GM06990 (cell line): ENCODE data around the gene OXLD1.

Experiments
- DNase-seq: peaks from one replicate; pipeline ENCODE4 v3.0.0-alpha.2; 2011; ENCODE audit not compliant: insufficient read length; ENCODE audit errors: extremely low read depth
- H3K27me3 ChIP-seq: replicated peaks from 2 replicates; pipeline ENCODE4 v1.6.0; 2011; ENCODE audit warnings: low read length; ENCODE audit not compliant: control insufficient read depth, insufficient read depth
- H3K36me3 ChIP-seq: 2 replicates; pipeline ENCODE4 v1.5.1; 2011; ENCODE audit warnings: low read length; ENCODE audit not compliant: control insufficient read depth, insufficient read depth
- H3K4me3 ChIP-seq: replicated peaks from 2 replicates; pipeline ENCODE4 v1.5.1; 2011; ENCODE audit warnings: low read depth, mild to moderate bottlenecking, control low read depth, low read length
- TF ChIP-seq, protein P1 (sequence below): IDR thresholded peaks from 2 replicates; pipeline ENCODE4 v1.5.1; 2011; ENCODE audit warnings: low read length, control low read depth, mild to moderate bottlenecking, inconsistent platforms; ENCODE audit not compliant: insufficient read depth, poor library complexity, severe bottlenecking

The OXLD1 gene

DNA sequence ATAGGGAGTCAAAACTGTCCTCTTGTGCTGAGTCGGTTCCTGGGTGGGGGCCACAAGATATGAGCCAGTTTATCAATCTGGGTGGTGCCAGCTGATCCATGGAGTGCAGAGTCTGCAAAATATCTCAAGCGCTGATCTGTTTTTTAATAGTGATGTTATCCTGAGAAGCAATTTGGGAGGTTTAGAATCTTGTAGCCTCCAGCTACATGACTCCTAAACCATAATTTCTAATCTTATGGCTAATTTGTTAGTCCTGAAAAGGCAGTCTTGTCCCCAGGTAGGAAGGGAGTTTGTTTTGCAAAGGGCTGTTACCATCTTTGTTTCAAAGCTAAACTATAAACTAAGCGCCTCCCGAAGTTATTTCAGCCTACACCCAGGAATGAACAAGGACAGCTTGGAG lies 27.7 kb downstream of the OXLD1 start:
- TF ChIP-seq, protein P1, sequence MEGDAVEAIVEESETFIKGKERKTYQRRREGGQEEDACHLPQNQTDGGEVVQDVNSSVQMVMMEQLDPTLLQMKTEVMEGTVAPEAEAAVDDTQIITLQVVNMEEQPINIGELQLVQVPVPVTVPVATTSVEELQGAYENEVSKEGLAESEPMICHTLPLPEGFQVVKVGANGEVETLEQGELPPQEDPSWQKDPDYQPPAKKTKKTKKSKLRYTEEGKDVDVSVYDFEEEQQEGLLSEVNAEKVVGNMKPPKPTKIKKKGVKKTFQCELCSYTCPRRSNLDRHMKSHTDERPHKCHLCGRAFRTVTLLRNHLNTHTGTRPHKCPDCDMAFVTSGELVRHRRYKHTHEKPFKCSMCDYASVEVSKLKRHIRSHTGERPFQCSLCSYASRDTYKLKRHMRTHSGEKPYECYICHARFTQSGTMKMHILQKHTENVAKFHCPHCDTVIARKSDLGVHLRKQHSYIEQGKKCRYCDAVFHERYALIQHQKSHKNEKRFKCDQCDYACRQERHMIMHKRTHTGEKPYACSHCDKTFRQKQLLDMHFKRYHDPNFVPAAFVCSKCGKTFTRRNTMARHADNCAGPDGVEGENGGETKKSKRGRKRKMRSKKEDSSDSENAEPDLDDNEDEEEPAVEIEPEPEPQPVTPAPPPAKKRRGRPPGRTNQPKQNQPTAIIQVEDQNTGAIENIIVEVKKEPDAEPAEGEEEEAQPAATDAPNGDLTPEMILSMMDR: no peak
- H3K36me3 ChIP-seq: no peaks in the 10 kb centered on the region
- no peak overlapping the region for H3K4me3 ChIP-seq
- no peaks in the 10 kb centered on the region for H3K27me3 ChIP-seq
- no peak for DNase-seq

DNA sequence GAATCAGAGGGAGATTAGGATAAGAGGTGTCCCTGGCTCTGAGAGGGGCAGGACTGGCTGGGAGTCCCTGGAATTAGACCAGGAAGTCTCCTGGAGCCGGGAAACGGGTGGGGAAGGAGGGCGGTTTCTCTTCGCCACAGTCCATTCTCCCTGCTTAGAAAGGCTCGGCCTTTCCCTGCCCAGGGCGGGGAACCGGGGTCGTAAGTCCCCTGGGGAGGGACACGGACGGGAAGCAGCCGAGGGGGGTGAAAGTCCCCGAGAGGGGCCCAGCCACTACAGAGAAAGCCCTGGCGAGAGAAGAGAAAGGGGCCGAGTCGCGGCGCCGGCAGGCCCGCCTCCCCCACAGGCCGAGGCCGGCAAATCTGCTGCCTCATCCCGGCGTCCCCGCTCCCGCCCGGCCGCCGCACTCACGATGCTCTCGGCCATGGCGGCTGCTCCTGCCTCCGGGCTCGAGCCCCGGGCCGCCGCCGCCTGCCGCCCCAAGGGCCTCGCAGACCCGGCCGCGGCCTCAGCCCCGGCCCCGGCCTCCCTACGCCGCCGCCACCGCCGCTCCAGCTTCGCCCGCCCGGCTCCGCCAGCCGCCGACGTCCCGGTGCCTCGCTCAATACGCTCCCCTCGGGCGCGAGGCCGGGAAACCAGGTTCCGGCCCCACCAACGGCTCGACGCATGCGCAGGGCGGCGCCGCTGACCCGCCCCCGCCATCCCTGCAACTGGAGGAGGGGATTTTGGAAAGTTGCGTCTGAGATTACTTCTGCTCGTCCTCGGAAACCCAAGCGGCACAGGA lies 29.7 kb downstream of the OXLD1 start, which contains the start of the genes NPLOC4 and TSPAN10:
NPLOC4 (minus strand) TSS at position 608 of the 784 bp plus-strand sequence; CDS start at position 426, 182 bp downstream.
TSPAN10 (plus strand) TSS at position 692 of the 784 bp plus-strand sequence. CDS start 5,217 bp downstream, outside the sequence.
- TF ChIP-seq, protein P1: no peak
- no peaks in the 10 kb centered on the region for H3K27me3 ChIP-seq
- DNase-seq: peak; percentile 91
- no peaks in the 10 kb centered on the region for H3K36me3 ChIP-seq
- H3K4me3 ChIP-seq: peak within 1 kb of the TSS; percentile 99

DNA sequence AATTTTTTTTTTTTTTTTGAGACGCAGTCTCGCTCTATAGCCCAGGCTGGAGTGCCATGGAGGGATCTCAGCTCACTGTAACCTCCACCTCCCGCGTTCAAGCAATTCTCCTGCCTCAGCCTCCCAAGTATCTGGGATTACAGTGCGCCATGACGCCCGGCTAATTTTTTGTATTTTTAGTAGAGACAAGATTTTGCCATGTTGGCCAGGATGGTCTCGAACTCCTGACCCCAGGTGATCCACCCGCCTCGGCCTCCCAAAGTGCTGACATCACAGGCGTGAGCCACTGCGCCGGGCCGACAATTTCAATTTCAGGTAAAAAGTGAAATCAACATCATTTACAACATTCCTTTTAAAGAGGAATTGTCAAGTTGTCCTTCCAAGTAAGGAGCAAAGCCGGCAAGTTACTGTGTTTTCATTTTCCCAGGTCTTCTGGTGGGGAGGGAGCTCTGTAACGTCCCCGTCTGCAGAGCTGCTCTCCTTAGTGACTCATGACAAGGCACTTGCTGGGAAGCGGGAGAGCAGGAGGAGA lies 30.4 kb downstream of the OXLD1 start:
- no peaks in the 10 kb centered on the region for H3K27me3 ChIP-seq
- TF ChIP-seq, protein P1: no peak
- DNase-seq: no peak
- H3K36me3 ChIP-seq: peaks cover 2% of the 10 kb centered on the region
- H3K4me3 ChIP-seq: peak overlapping the region; percentile 99

DNA sequence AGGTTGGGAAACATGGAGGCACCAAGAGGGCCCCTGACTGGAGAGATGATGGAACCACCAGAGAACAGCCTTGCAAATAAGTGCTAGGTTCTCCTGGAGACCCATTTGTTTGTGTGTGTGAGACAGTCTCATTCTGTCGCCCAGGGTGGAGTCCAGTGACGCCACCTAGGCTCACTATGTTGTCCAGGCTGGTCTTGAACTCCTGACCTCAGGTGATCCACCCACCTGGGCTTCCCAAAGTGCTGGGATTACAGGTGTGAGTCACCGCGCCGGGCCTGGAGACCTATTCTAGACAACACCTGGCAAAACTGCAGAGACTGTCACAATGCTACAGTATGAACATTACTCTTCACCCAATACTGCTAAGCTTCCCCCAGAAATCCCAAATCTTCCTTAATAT lies 31.0 kb downstream of the OXLD1 start:
- TF ChIP-seq, protein P1: no peak
- no peak for DNase-seq
- peaks cover 2% of the 10 kb centered on the region for H3K36me3 ChIP-seq
- H3K4me3 ChIP-seq: peak overlapping the region; percentile 99
- no peaks in the 10 kb centered on the region for H3K27me3 ChIP-seq

DNA sequence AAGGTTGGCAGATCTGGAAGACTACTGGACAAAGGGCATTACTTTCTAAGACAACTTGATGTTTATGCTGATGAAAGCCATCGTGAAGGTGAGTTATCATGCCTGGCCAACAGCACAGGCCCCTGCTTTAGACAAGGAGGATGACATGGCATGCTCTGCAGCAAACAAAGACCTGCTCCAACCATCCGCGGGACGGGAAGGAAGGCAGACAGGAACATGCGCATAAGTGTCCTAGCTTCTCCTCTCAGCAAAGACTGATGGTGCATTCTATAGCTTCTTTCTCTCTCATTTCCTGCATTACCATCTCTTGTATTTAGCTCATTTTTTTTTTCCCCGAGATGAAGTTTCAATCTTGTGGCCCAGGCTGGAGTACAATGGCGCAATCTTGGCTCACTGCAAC lies 34.9 kb downstream of the OXLD1 start:
- Histone ChIP-seq H3K27me3 (no peaks in the 10 kb centered on the region), H3K36me3 (peaks cover 8% of the 10 kb centered on the region), H3K4me3 (no peak overlapping the region)
- DNase-seq: no peak
- TF ChIP-seq, protein P1: no peak
